CD1c-positive myeloid dendritic cell (primary cell): ENCODE results near the gene S100A16.

ENCODE experiments used
- DNase-seq: peaks from one replicate; pipeline ENCODE4 v3.0.0-alpha.2; 2016; ENCODE audit errors: extremely low spot score

Gene S100A16

GRCh38 chr1:153636312-153636711 lies 23.4 kb upstream of the S100A16 start:
- DNase-seq = no peak

GRCh38 chr1:153635872-153636271 lies 22.9 kb upstream of the S100A16 start:
- DNase-seq = no peak

GRCh38 chr1:153633754-153634665 lies 21.1 kb upstream of the S100A16 start, which contains the start of gene CHTOP:
Gene CHTOP, plus strand, starts transcription at chr1:153634066. Its CDS starts 2,523 bp downstream, at chr1:153636589.
- DNase-seq = peak; percentile 99

GRCh38 chr1:153633161-153633753 lies 20.3 kb upstream of the S100A16 start:
- no peak for DNase-seq

- DNase-seq = peak; percentile 26
These were observed 18.4 kb upstream of the S100A16 start for GRCh38 chr1:153631047-153632022.

- no peak for DNase-seq
These were observed 17.4 kb upstream of the S100A16 start for GRCh38 chr1:153630384-153630783.

- DNase-seq = no peak
These were observed 17.0 kb upstream of the S100A16 start for GRCh38 chr1:153629971-153630370.

GRCh38 chr1:153629343-153629665 lies 16.4 kb upstream of the S100A16 start:
- DNase-seq = no peak

GRCh38 chr1:153628638-153629342 lies 15.9 kb upstream of the S100A16 start:
- DNase-seq = no peak

GRCh38 chr1:153627715-153628626 lies 15.0 kb upstream of the S100A16 start, which contains the start of gene S100A1:
Gene S100A1, plus strand, starts transcription at chr1:153628434. Its CDS starts 2,088 bp downstream, at chr1:153630522.
- no peak for DNase-seq

- DNase-seq = peak; percentile 35
These were observed 14.2 kb upstream of the S100A16 start, which contains the start of gene S100A13 for GRCh38 chr1:153626904-153627714. Gene S100A13, minus strand, starts transcription at chr1:153627505. Its CDS starts 1,033 bp downstream, at chr1:153626472.

GRCh38 chr1:153626477-153626903 lies 13.6 kb upstream of the S100A16 start:
- DNase-seq = no peak

GRCh38 chr1:153624965-153625611 lies 12.2 kb upstream of the S100A16 start:
- no peak for DNase-seq

GRCh38 chr1:153623101-153623500 lies 10.2 kb upstream of the S100A16 start:
- peak; percentile 79 for DNase-seq

- no peak for DNase-seq
These were observed 6.2 kb upstream of the S100A16 start for GRCh38 chr1:153619171-153619570.

GRCh38 chr1:153617663-153618062 lies 4.7 kb upstream of the S100A16 start:
- peak; percentile 70 for DNase-seq

GRCh38 chr1:153616917-153617311 lies 4.0 kb upstream of the S100A16 start:
- DNase-seq = no peak

- no peak for DNase-seq
These were observed 3.4 kb upstream of the S100A16 start, which contains the start of gene S100A14 for GRCh38 chr1:153616144-153616916. Gene S100A14, minus strand, starts transcription at chr1:153616325. Its CDS starts 467 bp downstream, at chr1:153615858.
